Activated CD4-positive, CD25-positive, alpha-beta regulatory T cell treated with anti-CD3 and anti-CD28 coated beads, Interleukin-2, amount 50 U/mL, for 16 hours (primary cell): ENCODE data around the gene NUDT4B.
"Not testable (repeated sequence)": the region's sequence is repeated elsewhere in the genome, so short reads cannot be mapped to it uniquely, and the experiment has no call there.

Experiments used
- DNase-seq: peaks from one replicate; pipeline ENCODE4 v3.0.0-alpha.2; 2020; ENCODE audit warnings: low read depth, low spot score

The NUDT4B gene

GRCh38 chr1:148748563-148749334 lies at the start of gene NUDT4B:
Gene NUDT4B (plus strand): TSS chr1:148748774. CDS start chr1:148748953, 179 bp downstream.
- not testable (repeated sequence) for DNase-seq

- DNase-seq: not testable (repeated sequence)
Observed at GRCh38 chr1:148699357-148699756, 49.2 kb upstream of the NUDT4B start.

DNA sequence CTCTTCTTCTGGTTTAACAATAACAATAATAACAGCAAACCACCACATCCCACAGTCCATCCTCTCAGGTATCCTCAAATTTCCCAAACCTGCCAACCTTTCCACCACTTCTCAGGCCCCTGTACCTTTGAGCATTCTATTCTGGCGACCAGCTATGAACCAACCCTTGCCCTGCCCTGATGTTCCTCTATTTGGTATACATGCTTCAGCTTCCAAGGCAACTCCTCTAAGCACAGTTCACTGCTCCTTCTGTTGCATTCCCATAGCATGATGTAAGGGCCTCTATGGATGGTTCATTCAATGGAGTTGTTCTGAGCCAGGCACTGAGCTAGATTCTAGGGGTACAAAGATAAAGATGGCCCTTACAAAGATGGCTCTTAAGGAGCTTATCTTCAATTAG lies 46.3 kb upstream of the NUDT4B start:
- DNase-seq: not testable (repeated sequence)

DNA sequence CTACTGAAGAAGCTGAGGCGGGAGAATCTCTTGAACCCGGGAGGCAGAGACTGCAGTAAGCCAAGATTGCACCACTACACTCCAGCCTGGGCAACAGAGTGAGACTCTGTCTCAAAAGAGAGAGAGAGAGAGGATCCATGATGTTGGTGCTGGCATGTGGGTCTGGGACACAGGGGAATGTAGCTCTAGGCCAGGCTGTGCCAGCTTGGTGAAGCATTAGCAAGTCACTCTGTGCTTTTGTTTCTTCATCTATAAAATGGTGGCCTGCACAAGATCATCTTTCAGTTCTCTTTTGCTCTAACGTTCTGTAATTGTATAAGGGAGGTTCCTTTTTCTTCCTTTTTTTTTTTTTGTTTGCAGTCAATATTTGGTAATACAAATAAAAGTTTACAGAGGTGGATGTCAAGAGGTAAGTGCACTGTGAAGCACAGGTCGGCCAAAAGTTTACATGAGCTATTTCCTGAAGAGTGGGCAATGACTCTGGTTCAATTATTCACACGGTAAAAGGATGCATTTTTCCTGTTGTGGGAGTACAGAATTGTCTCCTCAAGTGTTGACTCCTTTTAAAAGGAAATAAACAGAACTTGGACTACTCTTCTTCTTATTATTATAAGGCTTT lies 44.5 kb upstream of the NUDT4B start:
- not testable (repeated sequence) for DNase-seq

GRCh38 chr1:148705316-148705948 lies 43.1 kb upstream of the NUDT4B start:
- DNase-seq: not testable (repeated sequence)

DNA sequence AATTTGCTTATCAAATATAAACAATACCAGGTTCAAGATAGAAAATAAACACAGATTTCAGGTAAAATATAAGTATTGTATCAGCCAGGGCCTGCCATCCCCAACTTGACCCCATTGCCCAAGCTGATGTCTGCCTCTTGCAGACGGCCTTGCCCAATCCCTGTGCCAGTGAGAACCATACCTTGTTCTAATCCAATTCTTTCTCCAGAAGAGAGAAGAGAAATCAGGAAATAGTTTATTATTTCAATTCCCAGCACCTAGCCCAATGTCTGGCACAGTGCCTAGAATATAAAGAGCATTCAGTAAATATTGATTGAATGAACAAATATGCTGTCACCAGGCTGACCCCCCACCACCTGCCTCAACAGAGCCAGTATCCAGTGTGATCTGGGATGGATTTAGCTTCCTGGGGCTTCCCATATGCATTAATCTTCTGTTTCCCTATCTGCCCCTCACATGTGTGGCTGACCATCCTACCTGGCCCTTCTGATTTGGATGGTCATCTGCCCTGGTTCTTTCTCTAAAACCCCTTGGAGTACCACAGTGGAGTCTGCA lies 39.7 kb upstream of the NUDT4B start:
- DNase-seq: not testable (repeated sequence)

- not testable (repeated sequence) for DNase-seq
Observed at GRCh38 chr1:148710772-148711523, 37.6 kb upstream of the NUDT4B start.

DNA sequence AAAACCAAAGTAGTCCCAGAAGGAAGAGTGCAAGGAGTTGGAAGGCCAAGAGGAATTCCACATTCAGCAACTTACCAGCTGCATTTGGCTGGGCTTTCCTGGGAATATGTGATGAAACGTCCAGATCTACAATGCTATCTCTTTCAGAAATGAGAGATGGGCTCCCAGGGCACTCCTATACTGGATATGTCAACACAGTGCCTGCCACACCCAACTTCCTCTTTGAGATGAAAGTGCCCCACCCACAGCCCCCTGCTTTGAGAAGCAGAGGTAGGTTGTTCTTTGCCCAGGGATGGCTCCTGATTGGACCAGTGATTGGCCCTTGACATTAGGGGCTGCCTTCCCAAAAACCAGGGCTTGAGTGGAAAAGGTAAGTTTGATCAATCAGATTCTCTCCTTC lies 36.2 kb upstream of the NUDT4B start:
- not testable (repeated sequence) for DNase-seq

- DNase-seq: not testable (repeated sequence)
Observed at GRCh38 chr1:148715518-148715917, 33.1 kb upstream of the NUDT4B start.

DNA sequence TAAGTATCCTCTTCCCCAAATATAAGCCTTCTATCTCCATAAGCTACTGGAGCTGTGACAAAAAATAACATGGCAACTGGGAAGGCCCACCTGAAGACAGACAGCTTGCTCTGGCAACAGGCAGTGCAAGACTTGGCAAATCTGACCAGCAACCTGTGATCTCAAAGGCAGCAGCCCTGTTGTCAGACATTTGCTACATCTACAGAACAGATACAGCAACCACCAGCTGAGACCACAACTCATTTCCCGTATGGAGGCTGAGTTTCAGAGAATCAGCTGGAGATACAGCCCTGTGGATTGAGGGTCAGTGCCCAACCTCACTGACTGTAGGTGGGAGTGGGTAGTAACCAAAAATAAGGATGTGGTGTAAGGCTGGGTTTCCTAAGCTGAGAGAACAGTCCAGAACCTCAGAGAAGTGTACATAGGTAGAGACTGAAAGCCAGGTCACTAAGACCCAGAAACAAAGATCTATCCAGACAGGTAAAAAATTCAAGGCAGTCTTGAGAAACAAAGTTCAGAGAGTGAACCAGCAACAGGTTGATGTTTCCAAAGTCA lies 31.5 kb upstream of the NUDT4B start:
- DNase-seq: not testable (repeated sequence)

- DNase-seq: not testable (repeated sequence)
Observed at GRCh38 chr1:148720918-148721317, 27.7 kb upstream of the NUDT4B start.

DNA sequence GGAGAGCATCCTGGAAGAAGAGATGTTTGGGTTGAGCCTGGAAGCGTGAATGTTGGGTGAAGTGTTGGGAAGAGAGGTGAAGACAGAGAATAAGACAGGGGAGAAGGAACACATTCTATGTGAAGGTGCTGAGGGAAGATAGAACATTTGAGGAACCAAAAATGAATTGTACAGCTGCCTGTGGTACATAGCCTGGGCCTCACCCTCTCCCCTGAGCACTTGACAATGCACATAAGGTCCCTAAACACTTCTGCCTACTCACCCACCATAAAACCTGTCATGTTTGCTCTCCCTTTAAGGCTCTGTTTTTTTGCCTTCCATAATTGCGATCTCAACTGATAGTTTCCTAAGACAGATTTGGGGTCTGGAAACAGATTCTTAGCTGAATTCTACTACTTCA lies 25.8 kb upstream of the NUDT4B start:
- not testable (repeated sequence) for DNase-seq

DNA sequence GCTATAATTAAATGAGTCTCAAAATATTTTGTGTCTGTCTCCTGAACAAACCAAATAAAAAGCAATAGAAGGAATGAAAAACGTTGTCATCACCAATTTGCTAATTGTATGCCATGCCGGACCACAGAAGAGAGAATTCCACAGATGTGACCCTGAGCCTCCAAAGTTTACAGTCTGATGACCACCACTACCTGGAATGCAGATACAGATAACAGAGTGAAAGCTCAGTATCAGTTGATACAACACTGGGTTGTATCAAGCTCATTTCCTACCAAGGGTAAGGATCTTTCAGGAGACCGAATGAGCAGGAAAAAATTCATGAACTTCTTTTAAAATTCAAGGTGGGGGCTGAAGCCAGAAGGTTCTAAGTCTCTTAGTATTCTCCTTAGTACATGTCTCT lies 25.1 kb upstream of the NUDT4B start:
- DNase-seq: not testable (repeated sequence)

DNA sequence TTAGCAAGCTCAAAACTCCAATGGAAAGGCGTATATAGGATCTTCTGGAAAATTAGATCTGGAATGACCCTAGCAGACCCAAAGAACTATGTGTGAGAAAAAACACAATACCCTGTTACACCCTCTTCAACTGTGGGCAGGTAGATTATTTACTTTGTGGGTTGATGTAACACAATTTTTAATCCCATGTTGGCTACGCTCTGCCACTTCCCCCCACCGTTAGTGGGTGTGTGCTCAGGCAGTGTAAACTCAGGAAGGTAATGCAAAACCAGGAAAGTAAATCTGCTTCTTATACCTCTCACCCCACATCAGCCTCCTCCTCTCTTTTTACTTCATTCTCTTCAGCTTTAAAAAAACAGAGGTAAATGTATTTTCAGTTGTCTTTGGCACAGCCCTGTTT lies 23.7 kb upstream of the NUDT4B start:
- DNase-seq: not testable (repeated sequence)

DNA sequence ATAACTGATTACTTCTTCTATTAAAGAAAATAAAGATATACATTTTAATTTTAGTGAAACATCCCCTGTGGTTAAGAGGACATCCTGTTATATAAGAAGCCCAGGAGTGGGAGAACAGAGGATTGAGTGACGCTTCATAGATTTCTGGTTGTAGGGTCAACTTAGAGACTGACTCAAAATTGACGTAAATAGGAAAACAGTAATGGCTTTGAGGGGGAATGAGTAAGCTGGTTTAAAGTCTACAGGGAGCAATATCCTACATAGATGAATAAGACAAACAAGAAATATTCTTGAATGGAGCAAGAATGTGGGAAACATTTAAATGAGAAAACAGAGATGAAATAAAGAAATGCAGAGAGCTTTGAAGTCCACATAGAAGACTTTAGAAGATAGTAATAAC lies 20.7 kb upstream of the NUDT4B start:
- DNase-seq: not testable (repeated sequence)

DNA sequence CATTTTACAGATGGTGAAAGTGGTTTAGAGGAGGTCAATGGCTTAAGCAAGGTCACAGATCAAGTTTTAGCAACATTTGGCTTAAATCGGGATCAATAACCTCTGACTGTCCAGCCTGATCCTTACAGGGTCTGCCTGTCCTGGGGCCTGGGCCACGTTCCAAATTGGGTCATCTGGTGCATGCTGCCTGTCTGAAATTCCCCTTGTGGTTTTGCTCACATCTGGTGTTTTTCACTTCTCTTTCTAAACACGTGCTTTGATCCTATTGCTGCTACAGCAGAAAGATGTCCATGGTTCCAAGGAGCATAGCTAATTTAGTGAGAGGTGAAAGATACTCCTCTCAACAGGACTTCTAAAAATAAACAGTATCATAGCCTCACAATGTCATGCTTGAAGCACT lies 19.4 kb upstream of the NUDT4B start:
- DNase-seq: not testable (repeated sequence)

DNA sequence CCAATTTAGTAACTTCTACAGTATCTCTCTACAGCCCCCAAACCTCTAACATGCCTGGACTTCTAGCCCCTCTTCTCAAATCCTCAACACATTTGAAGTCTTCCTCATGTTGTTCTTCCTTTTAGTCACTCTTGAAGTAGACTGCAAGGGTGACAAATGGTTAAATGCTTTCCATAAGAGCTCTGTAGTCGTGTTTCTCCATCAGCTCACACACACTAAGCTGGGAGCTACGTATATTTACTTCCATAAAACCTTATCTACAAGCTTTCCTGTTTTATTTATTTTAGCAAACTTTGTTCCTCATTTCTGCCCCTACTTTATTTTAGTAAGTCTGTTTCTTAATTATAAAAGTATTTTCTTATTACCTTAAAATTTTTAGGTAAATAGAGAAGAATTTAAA lies 19.0 kb upstream of the NUDT4B start:
- DNase-seq: not testable (repeated sequence)

- not testable (repeated sequence) for DNase-seq
Observed at GRCh38 chr1:148732277-148732676, 16.3 kb upstream of the NUDT4B start.

DNA sequence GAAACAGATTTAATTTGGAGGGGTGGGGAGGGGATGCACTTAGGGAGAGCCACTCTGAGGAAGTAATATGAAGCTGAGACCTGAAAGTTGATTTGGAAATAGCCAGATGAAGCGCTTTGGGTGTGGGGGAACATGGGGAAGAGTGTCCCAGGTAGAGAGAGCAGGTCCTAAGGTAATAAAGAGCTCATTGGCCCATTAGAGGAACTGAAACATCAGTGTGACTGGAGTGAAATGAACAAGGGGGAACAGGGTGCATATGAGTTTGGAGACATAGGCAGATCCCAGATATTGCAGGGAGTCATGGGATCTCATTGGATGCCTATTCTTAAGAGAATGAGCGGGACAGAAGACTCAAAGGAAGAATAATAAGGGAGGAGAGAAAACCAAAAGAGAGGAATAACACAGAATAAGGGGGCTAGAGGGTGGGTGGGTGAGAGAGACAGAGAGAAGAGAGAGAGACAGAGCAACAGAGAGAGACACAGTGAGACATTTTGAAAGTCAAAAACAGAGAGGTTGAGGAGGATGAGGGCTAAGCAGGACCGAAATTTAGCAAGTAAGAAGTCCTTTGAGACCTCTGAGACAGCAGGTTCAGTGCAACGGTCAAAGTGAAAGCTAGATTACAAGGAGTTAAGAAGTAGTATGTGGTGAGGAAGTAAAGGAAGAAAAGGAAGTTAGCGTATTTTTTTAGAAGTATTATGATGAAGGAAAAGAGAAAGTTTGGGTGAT lies 14.8 kb upstream of the NUDT4B start:
- DNase-seq: not testable (repeated sequence)

GRCh38 chr1:148734311-148734662 lies 14.3 kb upstream of the NUDT4B start:
- DNase-seq: not testable (repeated sequence)

DNA sequence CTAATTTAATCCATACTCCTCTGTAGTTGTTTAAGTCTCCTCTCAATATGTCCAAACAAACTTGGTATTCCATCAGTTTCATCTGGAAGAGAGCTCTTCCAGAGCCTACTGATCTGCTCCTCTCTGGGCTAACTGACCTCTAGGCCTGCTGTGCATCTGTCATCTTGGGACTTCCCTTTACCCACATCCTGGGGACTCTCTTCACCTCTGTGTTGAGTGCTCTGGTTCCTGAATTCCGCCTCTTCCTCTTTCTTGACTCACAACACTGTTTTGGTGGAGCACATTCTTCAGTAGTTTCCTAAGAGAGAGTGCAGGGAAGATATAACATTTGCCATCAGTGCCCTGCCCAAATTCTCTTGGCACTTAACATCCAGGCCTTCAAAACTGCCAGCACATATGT lies 13.0 kb upstream of the NUDT4B start:
- DNase-seq: not testable (repeated sequence)
